HCT116 (cell line): ENCODE data around the gene USP28. TPM values are rescaled to one million over a fixed set of nuclear protein-coding genes. Genes with fewer than 3 reads are reported as not detected.

ENCODE experiments used
- ATAC-seq: fragments of 200-7000 bp; cut with Tn5 transposase; 2 replicates; pipeline ENCODE4 v1.9.1; 2020; ENCODE audit warnings: mild to moderate bottlenecking, moderate library complexity
- BruUV-seq: library from RNA; stranded (reverse); fragments of 400-500 nt; replicated peaks from 2 replicates; lab custom pipeline; 2021; lab: Mats Ljungman, UMichigan
- CTCF ChIA-PET: fragments of 300-600 bp; sonication (Branson Sonifier 250); formaldehyde crosslinking; loops from one replicate; lab custom pipeline; 2021; ENCODE audit warnings: antibody characterized with exemption; lab: Charles Lee
- POLR2A ChIA-PET: fragments of 300-600, 350-600 bp; sonication (Branson Sonifier 250); formaldehyde crosslinking; loops from one replicate; lab custom pipeline; 2021; ENCODE audit warnings: antibody characterized with exemption; lab: Charles Lee
- RAD21 ChIA-PET, 2 experiments: fragments of 300-600 bp; sonication (Branson Sonifier 250); formaldehyde crosslinking; loops; one replicate each; lab custom pipeline; 2023; ENCODE audit warnings: low total read pairs in 2 of 2; ENCODE audit not compliant: uncharacterized antibody in 2 of 2, unreplicated experiment in 2 of 2, low non-redundant PET in 1 of 2; lab: Charles Lee
- DNase-seq: peaks from one replicate; pipeline ENCODE4 v3.0.0-alpha.2; 2010; ENCODE audit warnings: low read depth, low spot score
- H2AFZ ChIP-seq: fragments of 200-600 bp; shearing (Covaris generic), sonication (generic); 2 replicates; pipeline ENCODE4 v1.6.1; 2017; ENCODE audit warnings: low read depth, mixed run types, mixed read lengths, antibody characterized with exemption, low read length; ENCODE audit not compliant: poor library complexity, severe bottlenecking
- H3K27ac ChIP-seq: 2 replicates; pipeline ENCODE4 v1.5.1; 2012; ENCODE audit warnings: low read depth, low read length
- H3K27me3 ChIP-seq: fragments of 200-600 bp; sonication (generic); 2 replicates; pipeline ENCODE4 v1.6.1; 2016; ENCODE audit warnings: mixed run types, low read length, mixed read lengths; ENCODE audit not compliant: insufficient read depth
- H3K36me3 ChIP-seq, 2 experiments: fragments of 200-500 bp in 1 of 2; fragments of 200-600 bp in 1 of 2; sonication (Bioruptor generic) in 1 of 2; sonication (generic) in 1 of 2; 2 replicates each; pipeline versions ENCODE4 v1.5.1 to v1.6.1; 2014 to 2016; ENCODE audit warnings: low read length in 2 of 2, inconsistent platforms in 1 of 2, mixed read lengths in 1 of 2, mixed run types in 1 of 2; ENCODE audit not compliant: insufficient read depth in 2 of 2, control insufficient read depth in 1 of 2
- H3K4me1 ChIP-seq, 2 experiments: fragments of 200-600 bp in 1 of 2; sonication (generic) in 1 of 2; 2 replicates each; pipeline versions ENCODE4 v1.5.1 to v1.6.1; 2012 to 2017; ENCODE audit warnings: low read length in 2 of 2, inconsistent platforms in 1 of 2, mild to moderate bottlenecking in 1 of 2, mixed read lengths in 1 of 2, mixed run types in 1 of 2, moderate library complexity in 1 of 2; ENCODE audit not compliant: insufficient read depth in 2 of 2, control insufficient read depth in 1 of 2
- H3K4me2 ChIP-seq: fragments of 200-600 bp; sonication (generic); 2 replicates; pipeline ENCODE4 v1.6.1; 2017; ENCODE audit warnings: mixed run types, low read length, mixed read lengths
- H3K4me3 ChIP-seq, 2 experiments: fragments of 200-600 bp in 1 of 2; sonication (generic) in 1 of 2; replicated peaks in 1 of 2; 2 replicates each; pipeline ENCODE4 v1.5.1; 2011 to 2016; ENCODE audit warnings: low read length in 2 of 2, control low read depth in 1 of 2, low read depth in 1 of 2, mild to moderate bottlenecking in 1 of 2, mixed read lengths in 1 of 2, mixed run types in 1 of 2
- H3K79me2 ChIP-seq: fragments of 200-600 bp; sonication (generic); 2 replicates; pipeline ENCODE4 v1.6.1; 2017; ENCODE audit warnings: mild to moderate bottlenecking, mixed run types, low read length, moderate library complexity, mixed read lengths; ENCODE audit not compliant: insufficient read depth
- H3K9ac ChIP-seq: fragments of 200-600 bp; sonication (generic); 2 replicates; pipeline ENCODE4 v1.6.1; 2016; ENCODE audit warnings: low read length, mixed read lengths
- H3K9me2 ChIP-seq: fragments of 200-600 bp; sonication (generic), shearing (Covaris generic); 2 replicates; pipeline ENCODE4 v1.6.1; 2017; ENCODE audit warnings: mixed run types, mild to moderate bottlenecking, moderate library complexity; ENCODE audit not compliant: insufficient read depth
- H3K9me3 ChIP-seq, 2 experiments: fragments of 200-500 bp in 1 of 2; fragments of 200-600 bp in 1 of 2; sonication (Bioruptor generic) in 1 of 2; sonication (generic) in 1 of 2; 2 replicates each; pipeline ENCODE4 v1.6.1; 2014 to 2017; ENCODE audit warnings: low read length in 2 of 2, mixed read lengths in 2 of 2, inconsistent platforms in 1 of 2, low read depth in 1 of 2, mild to moderate bottlenecking in 1 of 2, mixed run types in 1 of 2, moderate library complexity in 1 of 2; ENCODE audit not compliant: control insufficient read depth in 1 of 2, insufficient read depth in 1 of 2
- H4K20me1 ChIP-seq: fragments of 200-600 bp; sonication (generic), shearing (Covaris generic); 2 replicates; pipeline ENCODE4 v1.6.1; 2017; ENCODE audit warnings: mixed run types, mild to moderate bottlenecking, moderate library complexity; ENCODE audit not compliant: insufficient read depth
- ATF3 ChIP-seq: IDR thresholded peaks from 2 replicates; pipeline ENCODE4 v1.6.1; 2012
- CBX3 ChIP-seq: IDR thresholded peaks from 2 replicates; pipeline ENCODE4 v1.6.1; 2012; ENCODE audit warnings: low read depth
- CEBPB ChIP-seq: IDR thresholded peaks from 2 replicates; pipeline ENCODE4 v1.6.1; 2012; ENCODE audit warnings: low read depth
- CTCF ChIP-seq, 3 experiments: fragments of 200-600 bp in 1 of 3; sonication (generic) in 1 of 3; IDR thresholded peaks in 2 of 3; conservative IDR thresholded peaks in 1 of 3; 2 replicates each; pipeline ENCODE4 v1.5.1; 2012 to 2017; ENCODE audit warnings: low read depth in 2 of 3, low read length in 2 of 3, antibody characterized with exemption in 1 of 3, borderline replicate concordance in 1 of 3, control low read depth in 1 of 3, mild to moderate bottlenecking in 1 of 3, mixed read lengths in 1 of 3, mixed run types in 1 of 3, moderate library complexity in 1 of 3; ENCODE audit not compliant: insufficient read depth in 1 of 3
- ELF1 ChIP-seq: IDR thresholded peaks from 2 replicates; pipeline ENCODE4 v1.6.1; 2012; ENCODE audit warnings: low read depth, borderline replicate concordance
- EZH2 ChIP-seq: fragments of 200-600 bp; sonication (generic); IDR thresholded peaks from 2 replicates; pipeline ENCODE4 v1.6.1; 2017; ENCODE audit warnings: antibody characterized with exemption, mixed run types
- FOSL1 ChIP-seq: IDR thresholded peaks from 2 replicates; pipeline ENCODE4 v1.6.1; 2012; ENCODE audit warnings: low read depth
- JUND ChIP-seq: IDR thresholded peaks from 2 replicates; pipeline ENCODE4 v1.6.1; 2012
- MAX ChIP-seq: IDR thresholded peaks from 2 replicates; pipeline ENCODE4 v1.6.1; 2012
- POLR2A ChIP-seq: IDR thresholded peaks from 2 replicates; pipeline ENCODE4 v1.7.0; 2011; ENCODE audit warnings: borderline replicate concordance; ENCODE audit not compliant: insufficient read depth, insufficient read length; ENCODE audit errors: extremely low read depth
- POLR2AphosphoS5 ChIP-seq: IDR thresholded peaks from 2 replicates; pipeline ENCODE4 v1.6.1; 2011; ENCODE audit warnings: mild to moderate bottlenecking, low read depth, low read length, moderate library complexity
- REST ChIP-seq: IDR thresholded peaks from 2 replicates; pipeline ENCODE4 v1.6.1; 2012; ENCODE audit warnings: low read depth
- SIN3A ChIP-seq: IDR thresholded peaks from 2 replicates; pipeline ENCODE4 v1.6.1; 2012; ENCODE audit warnings: low read depth
- TCF7L2 ChIP-seq: IDR thresholded peaks from 2 replicates; pipeline ENCODE4 v1.7.0; 2011; ENCODE audit warnings: borderline replicate concordance, inconsistent platforms; ENCODE audit not compliant: insufficient read depth, insufficient read length; ENCODE audit errors: extremely low read depth
- YY1 ChIP-seq: IDR thresholded peaks from 2 replicates; pipeline ENCODE4 v1.6.1; 2011; ENCODE audit warnings: low read length, low read depth, moderate library complexity, mild to moderate bottlenecking; ENCODE audit not compliant: insufficient replicate concordance; ENCODE audit errors: extremely low read depth
- ZBTB33 ChIP-seq: IDR thresholded peaks from 2 replicates; pipeline ENCODE4 v1.6.1; 2011; ENCODE audit warnings: mild to moderate bottlenecking, low read length, moderate library complexity; ENCODE audit not compliant: insufficient replicate concordance; ENCODE audit errors: extremely low read depth
- intact Hi-C: fragments of 100-400 bp; cut with micrococcal nuclease; formaldehyde crosslinking; loops from 2 replicates; pipeline ENCODE4 v1.10.0; 2022
- total RNA-seq: library from RNA; stranded (reverse); gene quantifications from one replicate; pipeline ENCODE4 v1.2.1, GENCODE V29; 2021; ENCODE audit not compliant: unreplicated experiment

Gene USP28
- total RNA-seq, 1 experiment from 2014 or later = 23.5 TPM

DNA sequence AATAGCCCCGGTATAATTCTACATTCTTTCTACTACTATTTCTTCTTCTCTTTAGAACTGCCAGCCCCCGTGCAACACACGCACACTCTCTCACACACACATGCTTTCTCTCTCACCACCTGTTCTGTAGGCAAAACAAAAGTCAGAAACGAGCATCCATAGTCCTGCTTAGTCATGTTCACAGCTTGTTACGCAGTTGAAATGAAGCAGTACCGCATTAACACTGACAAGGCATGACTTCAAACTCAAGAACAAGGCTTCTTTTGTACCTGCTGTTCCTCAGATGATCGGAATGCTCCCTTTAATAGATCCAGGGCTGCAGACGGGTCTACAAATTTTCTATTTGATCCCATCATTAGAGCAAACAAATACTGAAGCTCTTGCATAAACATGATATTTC lies 42.2 kb downstream of the USP28 start:
- Histone ChIP-seq H2AFZ (no peak overlapping the region), H3K9me3 (no peaks in the 10 kb centered on the region), H3K27me3 (no peaks in the 10 kb centered on the region), H3K4me1 (no peaks in the 10 kb centered on the region), H3K79me2 (no peaks in the 10 kb centered on the region), H3K27ac (no peak overlapping the region), H4K20me1 (no peaks in the 10 kb centered on the region), H3K4me2 (no peak overlapping the region), H3K4me3 (no peak overlapping the region), H3K36me3 (no peaks in the 10 kb centered on the region), H3K9ac (no peak overlapping the region), H3K9me2 (no peaks in the 10 kb centered on the region)
- intact Hi-C loops = no loop called here
- DNase-seq (no peak), ATAC-seq (no peak)
- TF ChIP-seq ZBTB33 (no peak), ELF1 (no peak), POLR2A (no peak), CEBPB (no peak), EZH2 (no peak), FOSL1 (no peak), ATF3 (no peak), SIN3A (no peak), POLR2AphosphoS5 (no peak), CTCF (IDR thresholded peaks at IDR 0.05 in 2 of 3, conservative IDR thresholded peaks at IDR 0.05 in 1 of 3; ENCODE audit: borderline replicate concordance in 1 of 3, insufficient read depth in 1 of 3, low read depth in 2 of 3, low read length in 2 of 3) (no peak), MAX (no peak), REST (no peak), TCF7L2 (no peak), YY1 (no peak), CBX3 (no peak), JUND (no peak)
- ChIA-PET RAD21 (no interaction called here), POLR2A (no interaction called here), CTCF (no interaction called here)
- BruUV-seq = no TSS peak
